HG03175 (cell line): ENCODE measurements around the gene CGB8.
"Not testable (repeated sequence)": the region's sequence is repeated elsewhere in the genome, so short reads cannot be mapped to it uniquely, and the experiment has no call there.

Experiments used
- ATAC-seq: cut with Tn5 transposase; IDR thresholded peaks from one replicate; pipeline ENCODE4 v1.9.1; 2021; ENCODE audit warnings: mild to moderate bottlenecking, moderate library complexity; ENCODE audit not compliant: unreplicated experiment

The CGB8 gene

GRCh38 chr19:49031642-49032301 lies 17.1 kb downstream of the CGB8 start, which contains the start of gene CGB2:
Gene CGB2 (plus strand): TSS chr19:49031890. CDS start chr19:49032096, 206 bp downstream.
- ATAC-seq: not testable (repeated sequence)

DNA sequence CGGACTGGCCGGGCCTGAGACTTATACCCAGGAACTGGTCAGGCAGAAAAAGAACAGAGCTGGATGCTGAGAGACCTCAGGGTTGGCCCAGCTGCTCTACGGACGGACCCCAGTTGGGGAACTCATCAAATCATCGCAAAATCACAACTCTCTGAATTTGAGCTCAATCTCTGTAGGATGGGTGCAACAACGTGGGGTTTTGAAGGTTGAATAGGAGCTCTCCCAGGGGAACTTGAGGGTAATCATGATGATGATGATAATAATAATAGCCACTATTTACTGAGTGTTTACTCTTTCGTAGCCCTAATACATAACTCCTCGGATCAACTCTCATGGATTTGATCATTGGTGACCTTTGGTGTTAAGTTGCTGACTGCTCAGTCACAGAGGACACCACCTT lies 18.6 kb downstream of the CGB8 start:
- not testable (repeated sequence) for ATAC-seq

- ATAC-seq: not testable (repeated sequence)
These were observed 19.2 kb downstream of the CGB8 start for GRCh38 chr19:49029749-49030148.

GRCh38 chr19:49028686-49029085 lies 20.2 kb downstream of the CGB8 start:
- ATAC-seq: not testable (repeated sequence)

DNA sequence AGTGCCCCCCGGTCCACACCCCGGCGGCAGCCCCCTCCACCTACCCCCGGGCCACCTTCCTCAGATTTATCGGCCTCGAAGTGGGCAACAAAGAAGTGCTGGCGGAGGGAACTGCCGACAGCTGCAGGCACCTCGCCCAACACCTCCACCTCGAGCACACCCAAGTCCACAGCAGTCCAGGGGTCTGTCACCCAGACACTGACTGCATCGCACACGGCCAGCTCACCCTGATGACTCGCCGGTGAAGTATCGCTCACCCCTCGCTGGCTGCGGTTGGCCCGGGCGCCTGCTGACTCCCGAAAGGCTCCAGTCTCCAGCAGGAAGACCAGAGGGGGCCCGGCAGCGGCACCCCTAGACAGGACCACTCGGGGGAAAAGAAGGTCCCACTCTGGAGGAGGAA lies 23.3 kb downstream of the CGB8 start:
- not testable (repeated sequence) for ATAC-seq

DNA sequence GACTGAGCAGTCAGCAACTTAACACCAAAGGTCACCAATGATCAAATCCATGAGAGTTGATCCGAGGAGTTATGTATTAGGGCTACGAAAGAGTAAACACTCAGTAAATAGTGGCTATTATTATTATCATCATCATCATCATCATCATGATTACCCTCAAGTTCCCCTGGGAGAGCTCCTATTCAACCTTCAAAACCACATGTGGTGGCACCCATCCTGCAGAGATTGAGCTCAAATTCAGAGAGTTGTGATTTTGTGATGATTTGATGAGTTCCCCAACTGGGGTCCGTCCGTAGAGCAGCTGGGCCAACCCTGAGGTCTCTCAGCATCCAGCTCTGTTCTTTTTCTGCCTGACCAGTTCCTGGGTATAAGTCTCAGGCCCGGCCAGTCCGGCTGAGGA lies 23.8 kb downstream of the CGB8 start:
- ATAC-seq: not testable (repeated sequence)

DNA sequence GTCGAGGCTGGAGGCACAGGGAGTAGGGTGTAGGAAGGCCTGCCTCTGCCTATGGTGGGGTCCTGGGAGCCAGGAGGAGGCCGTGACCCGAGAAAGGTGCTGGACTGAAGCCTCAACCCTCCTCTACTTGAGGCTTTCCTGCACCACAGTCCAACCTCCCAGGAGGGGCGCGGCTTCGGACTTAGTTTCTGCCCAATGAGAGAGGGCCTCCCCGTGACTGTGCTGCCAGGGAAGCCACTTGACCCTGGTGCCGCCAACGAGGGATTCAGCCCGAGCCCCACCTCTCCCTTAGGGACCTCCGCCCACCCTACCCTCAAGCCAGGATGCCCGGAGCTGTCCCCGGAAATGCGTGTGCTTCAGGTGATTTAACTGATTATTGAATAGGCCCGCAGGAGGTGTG lies 24.7 kb downstream of the CGB8 start, which contains the start of gene CGB3:
CGB3 (minus strand) TSS at position 101 of the 400 bp plus-strand sequence. CDS start 362 bp downstream, outside the sequence.
- not testable (repeated sequence) for ATAC-seq

DNA sequence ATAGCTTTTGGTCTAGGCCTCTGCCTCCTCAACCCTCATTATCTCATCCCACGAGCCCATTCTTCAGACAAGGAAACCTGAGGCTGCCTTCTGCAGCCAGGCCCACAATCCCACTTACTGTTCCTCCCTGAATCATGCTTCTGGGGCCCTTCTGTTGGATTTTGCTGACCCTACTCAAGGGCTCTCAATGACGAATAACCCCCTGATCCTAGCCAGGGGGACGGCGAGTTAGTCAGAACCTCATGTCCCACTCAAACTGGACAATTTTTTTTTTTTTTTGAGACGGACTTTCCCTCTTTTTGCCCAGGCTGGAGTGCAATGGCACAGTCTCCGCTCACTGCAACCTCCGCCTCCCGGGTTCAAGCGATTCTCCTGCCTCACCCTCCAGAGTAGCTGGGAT lies 26.8 kb downstream of the CGB8 start:
- no peak for ATAC-seq

GRCh38 chr19:49020931-49021895 lies 27.7 kb downstream of the CGB8 start:
- ATAC-seq: no peak

GRCh38 chr19:49020342-49020741 lies 28.6 kb downstream of the CGB8 start:
- no peak for ATAC-seq

GRCh38 chr19:49019242-49019932 lies 29.5 kb downstream of the CGB8 start:
- no peak for ATAC-seq

DNA sequence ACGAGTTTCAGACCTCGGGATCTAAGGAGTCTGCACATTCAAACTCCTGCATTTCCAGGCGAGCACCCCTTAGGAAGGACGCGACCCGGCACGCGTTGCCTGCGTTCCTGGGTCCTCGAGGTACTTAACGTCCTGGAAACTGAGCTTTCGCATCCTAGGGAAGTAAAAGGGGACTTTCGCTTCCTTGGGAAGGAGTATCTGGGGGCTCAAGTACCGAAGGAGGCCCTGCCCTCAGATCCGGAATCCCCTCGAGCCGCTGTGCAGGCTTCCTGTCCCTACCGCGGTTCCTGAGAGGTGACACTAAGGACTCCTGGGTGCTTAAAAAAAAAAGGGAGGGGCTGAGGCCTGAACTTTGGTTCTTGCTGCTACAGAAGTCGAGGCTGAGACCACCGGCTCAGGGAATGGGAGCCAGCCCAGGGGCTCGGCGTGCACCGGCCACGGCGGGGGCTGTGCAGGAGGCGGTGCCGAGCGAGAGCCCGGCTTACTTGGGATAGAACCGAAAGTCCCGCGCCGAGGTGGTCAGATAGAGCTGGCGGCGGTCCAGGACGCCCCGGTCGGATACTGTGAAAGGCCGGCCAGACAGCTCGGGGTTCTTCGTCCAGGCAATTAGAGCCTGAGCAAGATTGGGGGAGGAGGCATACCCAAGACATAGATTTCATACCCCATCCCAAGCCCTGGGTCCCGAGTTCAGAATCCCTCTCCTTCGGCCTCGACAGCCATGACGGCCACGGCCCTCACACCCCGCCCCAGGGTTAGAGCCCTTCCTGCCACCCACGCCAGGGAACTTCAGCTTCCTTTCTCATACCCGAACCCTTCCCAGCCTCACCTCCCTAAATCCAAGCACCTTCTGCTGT lies 30.3 kb downstream of the CGB8 start:
- not testable (repeated sequence) for ATAC-seq

DNA sequence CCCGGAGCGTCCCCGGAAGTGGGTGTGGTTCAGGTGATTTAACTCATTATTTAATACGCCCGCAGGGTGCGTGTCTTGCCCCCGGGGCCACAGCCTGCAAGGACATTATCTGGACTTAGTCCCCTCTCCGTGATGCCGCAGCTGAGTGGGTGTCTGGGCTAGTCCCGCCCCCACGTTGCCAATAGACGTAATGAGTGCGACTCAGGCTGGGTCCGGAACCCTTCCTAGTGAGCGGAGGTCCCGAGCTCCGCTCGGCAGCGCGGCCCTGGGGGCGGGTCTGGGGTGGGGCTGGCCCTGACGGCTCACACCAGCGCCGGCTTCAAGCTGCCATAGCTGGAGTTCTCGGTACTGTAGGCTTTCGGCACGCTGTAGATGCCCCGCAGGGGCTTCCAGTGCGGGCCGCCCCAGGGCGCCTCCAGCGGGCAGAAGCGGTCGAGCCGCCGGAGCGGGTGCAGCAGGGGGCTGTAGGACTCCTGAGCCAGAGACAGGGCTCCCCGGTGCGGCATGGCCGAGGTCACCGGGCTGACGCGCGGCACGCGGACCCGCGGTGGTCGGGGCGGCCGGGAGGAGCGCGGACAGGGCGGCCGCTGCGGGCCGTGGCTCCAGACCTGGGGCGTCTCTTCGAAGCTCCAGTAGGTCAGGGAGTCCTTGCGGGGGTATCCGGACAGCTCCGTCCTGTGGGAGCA lies 31.1 kb downstream of the CGB8 start:
- no peak for ATAC-seq

GRCh38 chr19:49017041-49017665 lies 31.8 kb downstream of the CGB8 start, which contains the start of gene LHB:
Gene LHB (minus strand): TSS chr19:49017091. CDS start chr19:49017081, 10 bp downstream.
- no peak for ATAC-seq

DNA sequence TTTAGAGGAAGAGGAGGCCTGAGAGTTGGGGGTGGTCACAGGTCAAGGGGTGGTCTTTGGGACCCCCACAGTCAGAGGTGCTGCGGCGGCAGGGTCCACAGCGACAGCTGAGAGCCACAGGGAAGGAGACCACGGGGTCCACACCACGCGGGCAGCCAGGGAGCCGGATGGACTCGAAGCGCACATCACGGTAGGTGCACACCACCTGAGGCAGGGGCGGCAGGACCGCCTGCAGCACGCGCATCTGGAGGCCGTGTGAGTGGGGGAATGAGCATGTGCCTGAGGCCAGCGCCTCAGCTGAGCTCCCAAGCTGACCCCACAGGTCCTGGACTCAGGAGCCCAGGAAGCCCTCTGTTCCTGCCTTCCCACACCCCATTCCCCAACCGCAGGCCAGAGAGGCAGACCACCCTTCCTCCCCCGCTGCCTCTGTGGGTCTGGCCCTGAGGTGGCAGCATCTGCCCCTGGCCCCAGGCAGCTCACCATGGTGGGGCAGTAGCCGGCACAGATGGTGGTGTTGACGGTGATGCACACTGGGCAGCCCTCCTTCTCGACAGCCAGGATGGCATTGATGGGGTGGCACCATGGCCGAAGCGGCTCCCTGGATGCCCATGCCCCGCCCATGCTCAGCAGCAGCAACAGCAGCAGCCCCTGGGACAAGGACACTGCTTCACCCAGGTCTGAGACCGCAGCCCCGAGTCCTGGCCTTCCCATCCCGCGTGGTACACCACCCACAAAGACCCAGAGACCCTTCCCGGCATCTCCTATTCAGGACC lies 32.7 kb downstream of the CGB8 start:
- no peak for ATAC-seq

GRCh38 chr19:49014870-49015255 lies 34.0 kb downstream of the CGB8 start:
- no peak for ATAC-seq

- no peak for ATAC-seq
These were observed 34.6 kb downstream of the CGB8 start for GRCh38 chr19:49014123-49014869.

DNA sequence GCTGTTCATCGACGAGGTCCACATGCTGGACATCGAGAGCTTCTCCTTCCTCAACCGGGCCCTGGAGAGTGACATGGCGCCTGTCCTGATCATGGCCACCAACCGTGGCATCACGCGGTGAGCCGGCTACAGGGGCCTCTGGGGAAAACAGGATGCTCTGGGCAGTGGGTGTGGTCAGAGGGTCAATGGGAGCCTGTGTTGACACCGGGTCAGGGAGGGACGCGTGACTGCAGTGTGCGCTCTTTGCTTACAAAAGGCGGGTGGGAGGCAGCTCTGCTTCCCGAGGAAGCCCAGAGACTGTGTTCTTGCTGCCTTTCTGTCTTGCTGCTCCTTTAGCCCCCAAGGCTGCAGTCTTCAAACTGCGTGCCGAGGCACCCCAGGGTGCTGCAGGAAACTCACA lies 37.7 kb downstream of the CGB8 start:
- no peak for ATAC-seq
